Muscle of back (tissue), 11 donors: Measurements from ENCODE around the gene IRF4. TPM values are rescaled to one million over a fixed set of nuclear protein-coding genes. Genes with fewer than 3 reads are reported as not detected.

Experiments used
- DNase-seq, 3 donors: peaks; one replicate each; pipeline versions ENCODE4 v3.0.0 to v3.0.0-alpha.2; 2013
- polyA plus RNA-seq, 10 donors: library from polyadenylated mRNA; unstranded; fragments of 120-200 nt; gene quantifications; one replicate each; pipeline ENCODE4 v1.2.1, GENCODE V29; 2013; ENCODE audit not compliant: insufficient read length in 10 of 10

The IRF4 gene
- polyA plus RNA-seq, 10 donors = 0.35 to 2.4 (median 1.1) TPM

DNA sequence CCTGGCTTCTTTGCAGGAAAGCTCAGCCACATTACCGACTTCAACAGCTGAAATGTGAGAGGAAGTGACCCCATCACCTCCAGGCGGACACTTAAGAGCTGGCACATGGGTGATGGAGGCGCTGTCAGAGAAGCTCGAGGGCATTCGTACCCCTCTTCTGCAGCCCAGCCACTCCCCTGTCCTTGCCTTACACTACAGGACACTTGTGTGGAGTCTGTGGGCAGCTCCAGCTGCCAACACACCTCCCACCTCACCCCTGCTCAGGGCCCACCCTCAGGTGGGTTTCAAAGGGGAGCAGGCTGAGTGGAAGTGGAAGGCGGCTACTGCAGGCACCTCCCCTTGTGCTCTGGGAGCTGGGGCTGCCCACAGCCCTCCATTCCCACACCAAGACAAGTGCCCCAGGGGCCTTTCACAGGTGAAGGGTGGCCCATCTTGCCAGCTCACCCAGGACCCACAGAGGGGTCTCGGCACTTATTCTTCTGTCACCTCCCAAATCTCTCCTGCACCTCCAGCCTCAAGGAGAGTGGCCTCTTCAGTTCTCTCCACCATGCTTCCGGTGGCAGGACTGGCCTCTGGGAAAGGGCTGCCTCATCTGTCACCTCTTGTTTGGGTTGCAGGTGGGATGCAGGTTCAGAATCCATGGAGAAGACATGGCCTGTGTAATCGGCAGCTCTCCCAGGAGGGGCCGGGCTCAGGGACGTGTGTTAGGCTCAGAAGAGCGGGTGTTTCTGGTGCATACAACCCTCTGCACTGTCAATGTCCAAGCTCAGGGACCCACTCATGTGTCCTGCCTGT is 49.8 kb downstream of the IRF4 start:
- no peak for DNase-seq

DNA sequence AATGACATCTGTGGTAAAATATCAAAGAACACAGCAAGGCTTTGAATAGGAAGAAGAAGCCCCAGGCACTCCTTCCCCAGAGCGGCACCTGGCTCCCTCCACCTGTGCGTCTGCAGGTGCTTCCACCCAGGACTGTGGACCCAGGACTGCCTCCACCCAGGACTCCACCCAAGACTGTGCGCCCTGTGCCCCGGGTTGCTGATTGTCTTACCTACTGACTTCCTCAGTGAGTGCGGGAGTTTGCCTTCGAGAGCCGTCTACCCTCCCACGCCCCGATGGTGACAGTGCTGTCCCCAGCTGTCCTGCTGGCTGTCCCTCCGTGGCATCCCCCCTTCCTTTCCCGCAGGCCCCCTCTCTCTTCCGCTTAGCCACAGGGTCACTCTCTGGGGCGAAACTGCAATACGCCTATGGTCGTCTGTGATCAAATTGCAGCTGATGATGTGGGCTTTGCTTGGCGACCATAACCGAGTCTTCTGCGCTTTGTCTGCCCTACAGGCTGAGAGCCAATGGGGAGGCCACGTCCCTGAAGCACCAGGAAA is 52.1 kb downstream of the IRF4 start:
- DNase-seq = no peak

DNA sequence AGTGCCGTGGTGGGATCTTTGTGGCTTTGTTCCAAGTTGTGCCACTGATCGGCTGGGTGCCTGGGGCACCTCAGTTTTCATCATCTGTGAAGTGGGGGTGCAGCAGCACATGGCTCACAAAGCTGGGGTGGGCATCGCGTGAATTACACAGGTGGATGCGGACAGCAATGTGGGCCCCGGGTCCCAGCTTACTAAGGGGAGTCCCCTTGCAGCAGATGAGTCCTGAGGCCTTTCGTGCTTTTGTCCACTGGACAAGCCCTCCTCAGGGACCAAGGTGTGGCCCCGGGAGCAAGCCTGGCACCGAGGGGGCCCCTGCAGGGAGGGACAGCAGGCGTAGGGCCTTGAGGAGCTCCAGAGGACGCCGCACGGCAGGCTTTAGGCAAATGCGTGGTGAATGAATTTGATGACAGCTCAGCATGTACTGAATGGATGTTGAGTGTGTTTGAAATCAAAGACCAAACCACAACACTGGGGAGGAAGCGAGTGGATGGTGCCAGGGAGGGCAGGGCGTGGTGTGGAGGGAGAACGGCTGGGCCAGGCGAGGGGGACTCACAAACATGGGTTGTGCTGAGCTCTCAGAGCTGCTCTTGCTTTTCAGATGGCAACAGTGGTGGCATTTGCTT is 53.2 kb downstream of the IRF4 start:
- no peak for DNase-seq

DNA sequence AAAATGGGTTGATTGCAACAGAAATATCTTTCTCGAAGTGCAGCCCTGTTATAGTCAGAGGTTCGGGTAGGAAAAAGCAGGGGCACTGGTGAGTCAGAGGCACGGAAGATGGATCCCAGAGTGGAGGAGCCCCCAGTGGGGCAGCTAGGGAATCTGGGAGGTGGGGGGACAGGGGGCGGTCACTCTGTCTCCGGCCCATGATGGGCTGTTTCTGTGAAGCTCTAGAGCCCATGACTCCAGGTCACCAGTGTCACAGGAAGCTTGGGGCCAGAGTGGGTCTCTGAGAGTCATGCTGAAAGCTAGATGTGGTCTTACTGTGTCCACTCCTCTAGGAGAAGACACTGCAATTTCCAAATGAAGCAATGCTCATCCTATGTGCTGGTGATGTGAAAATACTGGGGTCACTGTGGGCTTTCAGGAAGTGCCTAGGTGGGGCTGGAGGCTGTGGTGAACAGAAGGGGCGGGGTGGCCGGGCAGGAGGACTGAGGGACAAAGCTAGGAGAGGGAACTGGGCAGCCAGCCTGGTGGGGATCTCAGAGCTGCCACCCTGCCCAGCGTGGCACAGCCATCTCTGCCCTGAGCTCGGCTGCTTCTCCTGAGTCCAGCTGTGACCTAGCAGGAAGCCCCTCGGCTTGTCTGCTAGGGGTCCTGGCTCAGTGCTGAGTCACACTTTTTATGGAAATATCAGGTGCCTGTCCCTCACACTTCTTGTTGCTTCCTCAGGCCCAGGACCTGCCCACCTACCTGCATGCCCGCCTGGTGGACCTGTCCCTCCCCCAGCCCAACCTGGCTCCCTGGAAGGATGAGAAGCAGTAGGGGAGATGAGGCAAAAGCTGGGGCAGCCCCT is 54.2 kb downstream of the IRF4 start:
- DNase-seq = no peak

DNA sequence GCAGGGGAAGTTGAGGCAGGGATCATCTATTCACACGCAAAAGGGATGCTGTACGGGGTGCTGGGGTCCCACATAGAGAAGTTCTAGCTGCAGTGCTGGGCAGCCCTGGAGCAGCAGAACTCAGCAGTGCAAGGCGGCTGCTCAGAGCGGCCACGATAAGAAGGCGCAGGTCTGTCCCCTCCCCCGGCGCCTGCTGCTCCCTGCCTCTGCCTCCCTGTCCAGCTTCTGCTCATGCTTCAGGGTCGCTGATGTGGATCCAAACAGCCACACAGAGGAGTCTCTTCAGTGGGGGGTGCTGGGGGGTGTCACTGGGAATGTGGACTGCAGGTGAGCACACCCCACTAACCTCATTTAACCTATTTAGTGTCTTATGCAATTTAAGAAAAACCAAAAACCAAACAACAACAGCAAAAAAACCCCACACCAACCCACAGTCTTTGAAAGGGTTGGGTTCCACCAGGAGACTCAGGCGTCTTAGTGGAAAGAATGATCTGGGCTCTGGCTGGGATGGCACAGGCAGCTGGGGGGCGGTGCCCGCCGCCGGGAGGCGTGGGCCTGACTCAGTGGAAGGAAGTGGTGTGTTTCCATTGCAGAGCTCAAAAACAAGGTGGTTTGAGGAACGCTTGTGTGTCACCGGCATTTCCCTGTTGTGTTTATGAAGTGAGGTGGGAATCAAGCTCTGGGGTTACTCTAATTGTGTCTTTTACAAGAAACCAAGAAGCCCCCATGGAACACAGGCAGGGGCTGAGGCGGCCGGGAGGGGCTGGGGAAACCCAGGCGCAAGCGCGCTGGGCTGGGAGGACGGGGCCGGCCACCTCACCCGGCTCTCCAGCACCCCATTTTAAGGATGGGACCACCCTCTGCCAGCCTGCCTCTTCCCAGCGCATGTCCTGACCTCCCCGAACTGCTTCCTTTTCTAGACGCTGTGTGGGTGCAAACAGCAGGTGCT is 55.1 kb downstream of the IRF4 start:
- DNase-seq = no peak

DNA sequence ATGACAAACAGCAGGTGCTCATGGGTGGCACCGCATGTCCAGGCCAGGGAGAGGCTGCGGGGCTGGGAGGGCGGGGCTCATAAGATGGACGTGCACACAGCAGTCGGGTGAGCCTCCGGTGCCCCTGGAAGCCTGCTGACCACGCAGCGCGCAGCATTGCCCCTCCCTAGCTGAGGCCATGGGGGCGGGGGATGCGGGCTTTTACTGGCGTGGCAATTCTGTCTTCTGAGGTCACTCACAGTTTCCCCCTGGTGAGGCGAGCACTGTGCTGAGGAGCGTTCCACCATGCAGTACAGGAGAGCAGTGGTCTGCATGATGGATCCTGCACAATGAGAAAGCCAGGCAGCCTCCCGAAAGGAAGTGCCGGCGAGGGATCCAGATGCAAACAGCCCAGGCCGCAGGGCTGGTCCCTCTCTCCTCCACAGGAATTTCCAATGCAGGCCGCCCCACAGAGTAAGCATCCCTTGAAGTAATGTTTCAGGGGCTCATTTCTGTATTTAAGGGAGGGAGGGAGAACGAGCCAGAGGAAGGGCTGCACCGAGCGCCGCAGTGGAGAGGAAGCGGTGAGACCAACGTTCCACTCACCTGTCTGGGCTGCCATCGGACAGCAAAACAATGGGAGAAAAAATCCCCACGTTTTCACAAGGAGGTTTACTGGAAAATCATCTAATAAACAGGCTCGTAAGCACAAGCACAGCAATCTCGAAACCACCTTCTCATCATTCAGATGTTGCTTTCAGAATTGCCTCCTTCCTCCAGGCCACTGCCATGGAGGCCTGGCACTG is 56.0 kb downstream of the IRF4 start:
- DNase-seq = no peak

DNA sequence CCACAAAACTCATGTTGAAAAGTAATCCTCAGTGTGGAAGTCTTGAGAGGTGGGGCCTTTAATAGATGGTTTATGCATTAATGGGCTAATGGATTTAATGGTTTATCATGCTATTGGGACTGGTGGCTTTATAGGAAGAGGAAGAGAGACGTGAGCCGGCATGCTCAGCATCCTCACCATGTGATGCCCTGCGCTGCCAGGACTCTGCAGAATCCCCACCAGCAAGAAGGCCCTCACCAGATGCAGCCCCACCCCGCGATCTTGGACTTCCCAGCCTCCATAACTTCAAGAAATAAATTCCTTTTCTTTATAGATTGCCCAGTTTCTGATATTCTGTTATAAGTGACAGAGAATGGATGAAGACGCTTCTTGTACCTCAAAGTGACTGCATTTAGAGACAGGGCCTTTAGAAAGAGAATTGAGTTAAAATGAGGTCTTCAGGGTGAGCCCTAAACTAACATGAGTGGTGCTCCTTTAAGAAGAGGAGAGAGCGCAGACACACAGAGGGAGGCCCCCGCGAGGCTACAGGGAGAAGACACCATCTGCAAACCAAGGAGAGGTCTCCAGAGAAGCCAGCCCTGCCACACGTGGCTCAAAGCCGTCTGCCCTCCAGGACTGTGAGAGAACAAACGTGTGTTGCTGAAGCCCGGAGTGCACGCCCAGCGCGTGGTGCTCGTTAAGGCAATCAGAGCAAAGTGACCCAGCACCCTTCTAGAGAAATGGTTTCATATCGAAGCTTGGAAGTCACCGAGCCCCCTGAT is 56.9 kb downstream of the IRF4 start:
- no peak for DNase-seq

DNA sequence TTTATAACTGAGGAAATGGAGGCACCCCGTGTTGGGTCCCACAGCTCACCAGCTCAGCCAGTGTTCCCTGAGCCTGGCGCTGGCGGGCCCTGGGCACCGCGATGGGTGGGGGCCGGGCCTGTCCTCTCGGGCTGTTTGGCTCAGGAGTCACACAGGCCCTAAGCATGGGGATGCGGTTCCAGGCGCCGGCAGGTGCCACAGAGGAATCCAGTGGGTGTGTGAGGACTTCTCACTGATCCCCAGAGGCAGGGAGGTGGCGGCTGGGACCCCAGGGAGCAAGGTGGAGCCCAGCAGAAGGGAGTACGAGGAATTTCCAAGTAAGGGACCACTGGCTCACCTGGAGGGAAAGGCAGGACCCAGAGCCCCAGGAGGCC is 57.5 kb downstream of the IRF4 start:
- DNase-seq = no peak

DNA sequence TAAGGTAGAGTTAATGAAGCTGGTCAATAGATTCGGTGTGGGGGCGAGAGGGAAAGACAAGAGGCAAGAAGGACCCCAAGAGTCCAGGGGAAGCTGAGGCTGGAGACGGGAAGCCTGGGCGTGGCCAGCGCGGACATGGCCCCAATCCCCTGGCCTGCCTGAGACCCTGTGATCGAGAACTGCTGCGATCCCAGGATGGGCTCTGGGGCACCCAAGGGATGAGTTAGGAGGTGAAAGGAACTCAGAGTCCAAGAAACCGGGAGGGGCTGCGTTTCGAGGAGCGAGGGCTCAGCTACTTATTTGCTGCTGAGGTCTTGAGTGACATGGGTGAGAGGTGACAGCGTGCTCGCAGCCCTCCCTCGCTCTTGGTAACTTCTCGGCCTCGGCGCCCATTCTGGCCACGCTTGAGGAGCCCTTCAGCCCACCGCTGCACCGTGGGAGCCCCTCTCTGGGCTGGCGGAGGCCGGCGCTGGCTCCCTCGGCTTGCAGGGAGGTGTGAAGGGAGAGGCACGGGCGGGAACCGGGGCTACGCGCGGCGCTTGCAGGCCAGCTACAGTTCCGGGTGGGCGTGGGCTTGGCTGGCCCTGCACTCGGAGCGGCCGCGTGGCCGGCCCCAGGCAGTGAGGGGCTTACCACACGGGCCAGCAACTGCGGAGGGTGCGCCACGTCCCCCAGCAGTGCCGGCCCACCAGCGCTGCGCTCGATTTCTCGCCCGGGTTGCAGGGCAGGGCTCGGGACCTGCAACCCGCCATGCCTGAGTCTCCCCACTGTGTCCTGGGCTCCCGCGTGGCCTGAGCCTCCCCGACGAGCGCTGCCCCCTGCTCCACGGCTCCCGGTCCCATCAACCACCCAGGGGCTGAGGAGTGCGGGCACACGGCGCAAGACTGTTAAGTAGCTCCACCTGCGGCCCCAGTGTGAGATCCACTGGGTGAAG is 58.2 kb downstream of the IRF4 start:
- DNase-seq = no peak

DNA sequence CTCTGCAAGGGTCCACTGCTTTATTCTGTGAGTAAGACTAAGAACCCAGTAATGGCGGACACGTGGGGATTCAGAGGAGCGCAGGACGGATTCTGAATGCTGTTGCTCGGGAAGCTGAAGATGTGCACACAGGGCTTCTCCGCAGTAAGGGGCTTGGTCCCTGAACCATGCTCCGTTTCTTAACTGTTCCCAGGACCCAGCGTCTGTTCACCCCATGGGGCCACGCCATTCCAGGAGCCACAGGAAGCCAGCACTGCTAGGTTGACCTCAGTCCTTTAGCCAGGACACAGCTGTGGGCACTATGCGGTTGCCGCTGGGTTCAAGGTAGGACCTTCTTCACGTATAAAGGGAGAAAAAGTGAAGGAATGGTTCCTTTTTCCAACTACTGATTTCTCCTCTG is 59.8 kb downstream of the IRF4 start:
- no peak for DNase-seq

DNA sequence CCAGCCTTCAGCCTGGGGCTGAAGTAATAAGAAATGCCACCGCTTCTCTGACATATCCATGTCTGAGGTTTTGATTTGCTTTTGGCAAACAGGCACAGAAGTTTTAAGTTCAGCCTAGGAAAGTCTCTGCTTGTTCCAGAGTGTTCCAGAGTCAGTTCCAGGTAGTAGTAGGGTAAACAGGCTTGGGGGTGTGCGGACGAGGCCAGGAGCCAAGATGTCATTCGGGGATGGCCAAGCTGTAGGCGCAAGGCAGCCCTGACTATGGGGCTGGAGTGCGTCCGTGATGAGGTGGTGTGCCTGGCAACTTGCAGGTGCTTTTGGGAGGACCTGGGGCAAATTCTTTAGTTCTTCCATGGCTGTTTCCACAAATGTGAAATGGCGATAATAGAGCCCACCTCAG is 60.3 kb downstream of the IRF4 start:
- DNase-seq = no peak

DNA sequence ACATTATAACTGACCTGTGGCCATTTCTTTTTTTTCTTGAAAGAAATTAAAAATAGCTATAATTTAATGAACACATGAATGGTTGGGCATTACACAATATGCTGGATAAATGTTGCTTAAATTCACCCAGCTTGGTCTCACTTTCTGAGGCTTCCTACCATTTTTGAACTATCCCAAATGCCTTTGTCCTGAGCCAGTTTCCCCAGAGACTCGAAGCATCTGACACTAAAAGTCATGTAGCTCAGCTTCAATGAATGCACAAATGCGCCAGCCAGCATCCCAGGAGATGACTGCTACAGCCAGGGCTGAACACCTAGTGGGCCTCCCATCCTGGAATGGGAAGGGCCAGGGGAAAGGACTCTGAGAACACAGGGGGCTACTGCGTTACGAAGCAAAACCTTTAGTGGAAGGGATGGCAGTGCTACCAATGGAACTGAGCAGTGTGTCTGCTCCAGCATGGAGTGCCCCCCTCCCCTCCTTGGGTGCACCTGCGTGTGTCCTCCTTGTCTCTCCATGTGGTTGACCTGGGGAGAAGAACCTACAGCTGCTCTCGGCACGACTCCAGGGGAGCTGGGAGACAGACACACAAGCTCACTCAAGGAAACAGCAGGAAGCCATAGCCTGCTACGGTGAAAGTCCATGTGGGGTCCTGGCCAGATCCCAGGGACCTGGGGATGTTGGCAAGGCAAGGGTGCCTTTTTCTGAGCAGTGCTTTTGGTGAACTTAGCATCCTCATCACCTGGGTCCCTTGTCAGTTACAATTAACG is 60.9 kb downstream of the IRF4 start:
- peak in 1 of 3 donors; percentile 42 for DNase-seq

DNA sequence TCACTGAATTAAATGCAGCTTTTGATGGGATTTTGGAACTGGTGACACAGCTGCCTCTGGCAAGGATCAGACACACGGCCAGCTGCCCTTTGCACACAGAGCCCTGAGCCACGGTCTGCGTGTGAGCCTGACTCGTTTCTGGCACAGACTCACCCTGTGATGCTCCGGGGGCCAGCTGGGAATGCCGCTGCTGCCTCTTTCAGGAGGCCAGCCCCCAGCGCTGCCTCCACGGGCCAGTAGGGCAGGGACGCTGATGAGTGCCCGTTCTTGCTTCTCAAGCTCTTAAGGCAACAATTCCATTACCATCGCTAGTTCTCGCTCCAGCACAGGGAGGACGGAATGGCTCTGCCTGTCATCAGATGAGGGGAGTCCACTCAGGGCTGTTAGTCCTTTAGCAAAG is 61.6 kb downstream of the IRF4 start:
- DNase-seq = peak in 2 of 3 donors; percentile 63 to 80

DNA sequence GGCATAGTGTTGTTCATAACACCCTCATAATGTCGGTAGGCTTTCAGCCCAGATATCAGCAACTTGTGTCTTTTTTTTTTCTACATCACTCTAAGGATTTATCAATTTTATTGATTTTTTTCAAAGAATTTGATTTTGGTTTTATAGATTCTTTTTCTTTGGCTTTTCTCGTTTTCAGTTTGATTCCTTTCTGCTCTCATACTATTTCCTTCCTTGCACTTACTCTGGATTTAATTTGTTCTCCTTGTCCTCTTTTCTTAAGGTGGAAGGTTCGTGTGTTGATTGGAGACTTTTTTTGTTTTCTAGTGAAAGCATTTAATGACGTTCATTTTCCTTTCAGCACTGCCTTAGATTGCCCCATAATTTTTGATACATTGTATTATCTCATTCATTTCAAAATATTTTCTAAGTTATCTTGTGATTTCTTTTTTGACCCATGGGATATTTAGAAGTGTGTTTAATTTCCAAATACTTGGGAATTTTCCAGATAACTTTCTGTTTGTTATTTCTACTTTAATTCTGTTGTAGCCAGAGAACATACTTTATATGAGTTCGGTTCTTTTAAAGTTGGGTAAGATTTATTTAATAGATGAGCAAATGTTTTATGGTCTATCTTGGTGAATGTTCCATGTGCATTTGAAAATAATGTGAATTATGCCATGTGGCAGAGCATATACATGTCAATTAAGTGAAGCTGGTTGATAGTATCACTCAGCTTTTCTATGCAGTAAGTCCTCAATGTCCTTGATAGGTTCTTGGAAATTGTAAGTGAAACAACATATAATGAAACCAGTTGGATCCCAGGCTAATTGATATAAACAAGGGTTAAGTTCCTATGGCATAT is 62.8 kb downstream of the IRF4 start:
- DNase-seq = peak in 1 of 3 donors; percentile 25

DNA sequence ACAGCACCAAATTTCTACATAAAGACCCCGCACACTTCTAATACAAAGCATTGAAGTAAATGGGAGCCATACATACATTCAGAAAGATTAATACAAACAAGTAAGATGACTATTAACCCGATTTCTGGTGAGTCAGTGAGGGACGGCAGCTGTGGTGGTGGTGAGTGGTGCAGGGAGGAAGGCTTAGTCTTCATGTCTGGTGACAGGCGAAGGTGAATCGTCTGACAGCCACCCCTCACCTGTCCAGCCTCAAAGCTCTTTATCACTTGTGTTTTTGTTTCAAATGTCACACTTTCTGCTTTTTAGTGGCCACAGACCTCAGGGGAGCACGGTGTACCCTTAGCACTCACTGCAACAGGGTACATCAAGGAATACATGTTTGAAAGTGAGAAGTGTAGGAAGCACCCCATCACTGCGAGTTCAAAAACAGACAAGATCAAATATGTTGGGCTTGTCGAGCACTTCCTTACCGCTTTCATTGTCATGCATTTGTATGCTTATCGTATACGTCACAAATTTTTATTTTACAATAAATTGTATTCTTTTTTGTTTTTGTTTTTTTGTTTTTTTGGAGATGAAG is 63.5 kb downstream of the IRF4 start:
- DNase-seq = no peak

DNA sequence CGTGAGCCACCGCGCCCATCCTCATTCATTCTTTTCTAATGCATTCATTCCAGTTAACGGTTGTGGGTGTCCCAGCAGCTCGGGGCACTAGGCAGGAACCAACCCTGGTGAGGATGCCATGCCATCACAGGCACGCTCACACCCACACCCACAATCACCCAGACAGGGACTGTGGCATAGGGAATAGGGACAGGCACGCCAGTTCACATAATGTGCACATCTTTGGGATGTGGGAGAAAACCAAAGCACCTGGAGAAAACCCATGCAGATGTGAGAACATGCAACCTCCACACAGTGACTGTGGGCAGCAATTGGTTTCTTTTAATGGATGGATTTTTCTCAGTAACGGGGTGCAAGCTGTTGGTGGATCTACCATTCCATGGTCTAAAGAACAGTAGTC is 64.3 kb downstream of the IRF4 start:
- no peak for DNase-seq
